Activated CD4-positive, alpha-beta T cell treated with anti-CD3 and anti-CD28 coated beads, Interleukin-2, amount 10 ng/mL, durations not matched to agents 7 days and 5 days (primary cell): ENCODE data around the gene PRH2. TPM values are rescaled to one million over a fixed set of nuclear protein-coding genes. Genes with fewer than 3 reads are reported as not detected.

ENCODE experiments used
- CTCF ChIA-PET: fragments of 350-600 bp; sonication (Branson Sonifier 250); formaldehyde crosslinking; loops from one replicate; lab custom pipeline; 2021; ENCODE audit warnings: antibody characterized with exemption; lab: Charles Lee
- POLR2A ChIA-PET: fragments of 350-600 bp; sonication (Branson Sonifier 250); formaldehyde crosslinking; loops from one replicate; lab custom pipeline; 2021; ENCODE audit warnings: antibody characterized with exemption; lab: Charles Lee
- DNase-seq: peaks from one replicate; pipeline ENCODE4 v3.0.0-alpha.2; 2020
- H3K27ac Mint-ChIP-seq: one replicate; pipeline ENCODE4 v1.8.0; 2021; ENCODE audit warnings: mild to moderate bottlenecking, moderate library complexity, mixed read lengths
- H3K27me3 Mint-ChIP-seq: one replicate; pipeline ENCODE4 v1.8.0; 2021; ENCODE audit warnings: mixed read lengths
- H3K36me3 Mint-ChIP-seq: one replicate; pipeline ENCODE4 v1.8.0; 2021; ENCODE audit warnings: low read depth, mixed read lengths
- H3K4me1 Mint-ChIP-seq: one replicate; pipeline ENCODE4 v1.8.0; 2021; ENCODE audit warnings: mixed read lengths
- H3K4me3 Mint-ChIP-seq: one replicate; pipeline ENCODE4 v1.8.0; 2021; ENCODE audit warnings: mild to moderate bottlenecking, moderate library complexity, mixed read lengths
- H3K9me3 Mint-ChIP-seq: one replicate; pipeline ENCODE4 v1.8.0; 2021; ENCODE audit warnings: mixed read lengths
- total RNA-seq, 2 experiments: library from RNA; stranded (reverse); gene quantifications; one replicate each; pipeline ENCODE4 v1.2.3, GENCODE V29; 2021

Gene PRH2
- total RNA-seq, 2 experiments from 2014 or later, result not detected

DNA sequence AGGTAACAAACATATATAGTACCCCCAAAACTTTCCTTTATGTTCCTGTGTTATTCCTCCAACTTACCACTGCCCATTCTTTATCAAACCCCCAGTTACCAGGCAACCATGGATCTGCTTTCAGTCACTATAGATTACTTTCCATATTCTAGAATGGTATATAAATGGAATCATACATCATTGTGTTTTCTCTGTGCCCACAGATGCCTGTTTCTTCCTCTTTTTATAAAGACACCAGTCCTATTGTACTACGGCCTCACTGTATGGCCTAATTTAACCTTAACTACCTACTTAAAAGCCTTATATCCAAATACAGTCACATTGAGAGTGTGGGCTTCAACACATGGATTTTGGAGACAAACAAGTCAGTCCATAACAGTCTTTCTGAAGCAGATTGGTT lies 7.5 kb downstream of the PRH2 start:
- POLR2A ChIA-PET, result no interaction called here
- CTCF ChIA-PET, result interaction anchor here (0.6 kb wide), 1 partner anchor 257 kb away, joined by 3 read pairs; no protein-coding TSS in a partner anchor
- DNase-seq, result no peak
- Mint-ChIP-seq H3K4me1 (peaks cover 2% of the 10 kb centered on the region), H3K9me3 (no peaks in the 10 kb centered on the region), H3K27me3 (no peaks in the 10 kb centered on the region), H3K4me3 (no peak overlapping the region), H3K27ac (no peak overlapping the region), H3K36me3 (no peaks in the 10 kb centered on the region)

DNA sequence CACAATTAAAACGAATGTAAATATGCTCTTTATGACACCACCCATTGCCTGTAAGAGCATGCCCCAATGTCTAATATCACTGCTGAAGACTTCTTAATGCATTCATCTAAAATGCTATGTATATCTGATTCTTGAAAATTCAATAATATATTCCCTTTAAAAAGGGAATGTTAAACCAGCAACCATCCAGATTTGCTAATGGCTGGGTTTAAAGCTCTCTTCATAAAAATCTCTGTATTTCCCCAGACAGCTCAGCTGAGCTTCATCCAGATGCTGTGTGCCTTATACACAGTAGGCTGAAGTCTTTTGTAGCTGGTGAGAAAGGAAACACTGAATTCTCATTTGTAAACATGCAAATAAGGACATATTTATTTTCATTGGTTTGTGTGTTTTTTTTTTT lies 10.1 kb downstream of the PRH2 start, which contains the start of gene TAS2R14:
Gene TAS2R14, minus strand, starts transcription at position 101 of the 400 bp plus-strand sequence. Its CDS starts 56 bp downstream, at position 45.
- ChIA-PET POLR2A (no interaction called here), CTCF (interaction anchor here (0.6 kb wide), 1 partner anchor 371 kb away, joined by 3 read pairs; no protein-coding TSS in a partner anchor)
- peaks cover 16% of the 10 kb centered on the region for H3K4me1 Mint-ChIP-seq
- no peak within 1 kb of the TSS for H3K27ac Mint-ChIP-seq
- DNase-seq, result no peak
- no peak within 1 kb of the TSS for H3K4me3 Mint-ChIP-seq
- H3K27me3 Mint-ChIP-seq, result no peaks in the 10 kb centered on the region
- no peaks in the 10 kb centered on the region for H3K9me3 Mint-ChIP-seq
- H3K36me3 Mint-ChIP-seq, result no peaks in the 10 kb centered on the region

DNA sequence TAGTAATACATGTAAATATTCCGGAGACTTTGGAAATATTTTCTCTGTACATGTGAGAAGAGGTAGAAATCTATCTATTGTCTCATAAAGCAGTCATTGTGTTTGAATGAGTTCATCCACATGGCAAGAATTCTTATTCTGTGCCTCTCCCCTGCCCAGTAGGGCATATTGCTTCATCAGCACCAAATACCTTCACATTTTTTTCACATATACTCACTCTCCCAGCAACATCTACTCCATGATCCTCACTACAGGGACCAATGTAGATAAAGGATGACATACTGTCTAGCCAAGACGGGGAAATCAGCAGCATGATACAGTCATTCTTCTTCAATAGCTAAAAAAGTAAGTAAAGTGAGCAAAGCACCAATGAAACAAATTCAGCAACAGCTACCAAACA lies 11.4 kb downstream of the PRH2 start:
- no peak overlapping the region for H3K4me3 Mint-ChIP-seq
- ChIA-PET CTCF (no interaction called here), POLR2A (no interaction called here)

DNA sequence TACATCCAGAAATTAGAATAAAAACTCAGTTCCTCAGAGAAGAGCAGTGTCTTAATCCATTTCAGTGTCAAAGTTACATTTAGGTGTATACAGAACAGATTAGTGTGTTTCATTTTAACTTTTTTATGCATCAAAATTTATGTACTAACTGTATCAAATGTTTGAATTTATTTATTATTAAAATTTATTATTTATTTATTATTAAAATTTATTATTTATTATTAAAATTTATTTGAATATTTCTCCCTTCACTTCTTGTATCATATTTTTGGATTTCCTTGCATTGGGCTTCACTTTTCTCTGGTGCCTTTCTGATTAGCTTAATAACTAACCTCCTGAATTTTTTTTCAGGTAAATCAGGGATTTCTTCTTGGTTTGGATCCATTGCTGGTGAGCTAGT lies 12.3 kb downstream of the PRH2 start:
- no peak overlapping the region for H3K27ac Mint-ChIP-seq
- no peaks in the 10 kb centered on the region for H3K27me3 Mint-ChIP-seq
- H3K36me3 Mint-ChIP-seq, result peaks cover 7% of the 10 kb centered on the region
- no peak overlapping the region for H3K4me3 Mint-ChIP-seq
- CTCF ChIA-PET, result no interaction called here
- POLR2A ChIA-PET, result no interaction called here
- DNase-seq, result no peak
- peaks cover 10% of the 10 kb centered on the region for H3K9me3 Mint-ChIP-seq
- H3K4me1 Mint-ChIP-seq, result peaks cover 16% of the 10 kb centered on the region

More for the DNA sequence above, 11.4 kb downstream of the PRH2 start:
- Mint-ChIP-seq H3K27me3 (no peaks in the 10 kb centered on the region), H3K27ac (no peak overlapping the region), H3K4me1 (peaks cover 16% of the 10 kb centered on the region), H3K36me3 (peaks cover 4% of the 10 kb centered on the region), H3K9me3 (peaks cover 6% of the 10 kb centered on the region)
- no peak for DNase-seq

DNA sequence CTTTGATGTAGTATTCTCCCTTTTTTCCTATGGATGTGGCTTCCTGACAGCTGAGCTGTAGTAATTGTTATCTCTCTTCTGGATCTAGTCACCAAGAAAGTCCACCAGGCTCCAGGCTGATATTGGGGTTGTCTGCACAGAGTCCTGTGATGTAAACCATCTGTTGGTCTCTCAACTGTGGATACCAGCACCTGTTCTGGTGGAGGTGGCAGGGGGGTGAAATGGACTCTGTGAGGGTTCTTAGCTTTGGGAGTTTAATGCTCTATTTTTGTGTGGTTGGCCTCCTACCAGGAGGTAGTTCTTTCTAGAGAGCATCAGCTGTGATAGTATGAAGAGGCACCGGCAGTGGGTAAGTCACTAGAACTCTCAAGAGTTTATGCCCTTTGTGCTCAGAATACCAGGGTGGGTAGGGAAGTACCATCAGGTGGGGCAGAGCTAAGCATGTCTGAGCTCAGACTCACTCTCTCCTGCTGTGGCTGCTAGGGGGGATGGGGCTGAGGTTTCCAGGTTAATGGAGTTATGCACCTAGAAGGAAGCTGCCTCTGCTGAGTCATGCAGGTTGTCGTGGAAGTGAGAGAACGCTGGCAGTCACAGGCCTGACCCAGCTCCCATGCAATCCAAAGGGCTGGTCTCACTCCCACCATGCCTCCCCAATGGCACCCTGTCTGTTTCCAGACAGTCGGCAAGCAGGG lies 13.0 kb downstream of the PRH2 start:
- no peak overlapping the region for H3K4me3 Mint-ChIP-seq
- no peak for DNase-seq
- H3K27ac Mint-ChIP-seq, result no peak overlapping the region
- peaks cover 15% of the 10 kb centered on the region for H3K9me3 Mint-ChIP-seq
- H3K27me3 Mint-ChIP-seq, result no peaks in the 10 kb centered on the region
- peaks cover 16% of the 10 kb centered on the region for H3K4me1 Mint-ChIP-seq
- ChIA-PET POLR2A (no interaction called here), CTCF (interaction anchor here (0.6 kb wide), 1 partner anchor 274 kb away, joined by 3 read pairs; no protein-coding TSS in a partner anchor)
- H3K36me3 Mint-ChIP-seq, result peaks cover 12% of the 10 kb centered on the region

DNA sequence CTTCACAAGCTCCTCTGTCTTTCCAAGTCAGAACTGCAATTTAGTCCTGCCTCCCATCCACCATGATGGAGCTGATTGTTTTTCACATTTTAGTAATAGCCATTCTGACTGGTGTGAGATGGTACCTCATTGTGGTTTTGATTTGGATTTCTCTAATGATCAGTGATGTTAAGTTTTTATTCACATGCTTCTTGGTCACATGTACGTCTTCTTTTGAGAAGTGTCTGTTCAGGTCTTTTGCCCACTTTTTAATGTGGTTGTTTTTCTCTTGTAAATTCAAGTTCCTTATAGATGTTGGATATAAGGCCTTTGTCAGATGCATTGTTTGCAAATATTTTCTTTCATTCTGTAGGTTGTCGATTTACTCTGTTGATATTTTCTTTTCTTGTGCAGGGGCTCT lies 14.1 kb downstream of the PRH2 start:
- H3K27me3 Mint-ChIP-seq, result no peaks in the 10 kb centered on the region
- no peak overlapping the region for H3K27ac Mint-ChIP-seq
- ChIA-PET POLR2A (no interaction called here), CTCF (interaction anchor here (0.6 kb wide), 1 partner anchor 222 kb away, joined by 3 read pairs; no protein-coding TSS in a partner anchor)
- H3K36me3 Mint-ChIP-seq, result peaks cover 19% of the 10 kb centered on the region
- no peak for DNase-seq
- no peak overlapping the region for H3K4me3 Mint-ChIP-seq
- peaks cover 24% of the 10 kb centered on the region for H3K9me3 Mint-ChIP-seq
- H3K4me1 Mint-ChIP-seq, result peaks cover 16% of the 10 kb centered on the region

DNA sequence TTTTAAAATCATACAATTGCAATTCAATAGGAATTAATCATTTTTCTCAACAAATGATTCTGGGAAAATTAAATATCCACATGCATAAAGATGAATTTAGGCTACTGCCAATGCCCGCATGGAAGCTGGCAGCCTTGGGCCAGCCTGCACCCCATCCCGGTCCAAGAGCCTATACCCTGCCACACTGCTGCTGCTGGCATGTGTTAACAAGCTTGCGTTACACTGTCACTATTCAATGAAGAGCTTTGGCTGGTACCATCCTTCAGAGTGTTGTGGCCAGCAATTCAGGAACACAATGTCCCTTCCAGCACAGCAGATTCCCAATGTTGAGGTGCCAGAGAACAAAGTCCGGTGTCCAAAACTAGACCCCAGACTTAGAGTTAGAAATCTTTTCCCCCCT lies 23.6 kb downstream of the PRH2 start:
- ChIA-PET POLR2A (no interaction called here), CTCF (no interaction called here)
- H3K27me3 Mint-ChIP-seq, result no peaks in the 10 kb centered on the region

DNA sequence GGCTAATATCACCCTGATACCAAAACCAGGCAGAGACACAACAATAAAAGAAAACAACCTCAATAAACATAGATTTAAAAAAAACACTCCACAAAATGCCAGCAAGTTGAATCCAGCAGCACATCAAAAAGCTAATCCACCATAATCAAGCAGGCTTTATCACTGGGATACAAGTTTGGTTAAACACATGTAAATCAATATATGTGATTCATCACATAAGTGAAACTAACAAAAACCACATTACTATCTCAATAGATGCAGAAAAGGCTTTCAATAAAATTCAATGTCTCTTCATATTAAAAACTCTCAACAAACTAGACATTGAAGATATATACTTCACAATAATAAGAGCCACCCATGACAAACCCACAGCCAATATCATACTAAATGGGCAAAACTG lies 27.0 kb downstream of the PRH2 start:
- Mint-ChIP-seq H3K9me3 (peaks cover 20% of the 10 kb centered on the region), H3K4me1 (peaks cover 46% of the 10 kb centered on the region), H3K27me3 (no peaks in the 10 kb centered on the region), H3K27ac (no peak overlapping the region), H3K36me3 (peaks cover 45% of the 10 kb centered on the region), H3K4me3 (no peak overlapping the region)
- CTCF ChIA-PET, result no interaction called here
- POLR2A ChIA-PET, result no interaction called here
- no peak for DNase-seq

More for the DNA sequence above, 23.6 kb downstream of the PRH2 start:
- Mint-ChIP-seq H3K9me3 (peaks cover 30% of the 10 kb centered on the region), H3K4me1 (peaks cover 25% of the 10 kb centered on the region), H3K36me3 (peaks cover 46% of the 10 kb centered on the region), H3K4me3 (no peak overlapping the region), H3K27ac (no peak overlapping the region)
- no peak for DNase-seq

DNA sequence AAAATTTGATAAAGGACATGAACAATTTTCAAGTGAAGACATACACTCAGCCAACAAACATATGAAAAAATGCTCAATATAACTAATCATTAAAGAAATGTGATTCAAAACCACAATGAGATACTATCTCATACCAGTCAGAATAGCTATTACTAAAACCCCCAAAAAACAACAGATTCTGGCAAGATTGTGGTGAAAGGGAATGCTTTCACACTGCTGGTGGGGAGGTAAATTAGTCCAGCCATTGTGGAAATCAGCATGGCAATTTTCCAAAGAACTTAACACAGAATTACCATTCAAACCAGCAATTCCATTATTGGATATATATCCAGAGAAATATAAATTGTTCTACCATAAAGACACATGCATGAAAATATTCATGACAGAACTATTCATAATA lies 28.7 kb downstream of the PRH2 start:
- peaks cover 47% of the 10 kb centered on the region for H3K36me3 Mint-ChIP-seq
- peaks cover 54% of the 10 kb centered on the region for H3K4me1 Mint-ChIP-seq
- peaks cover 20% of the 10 kb centered on the region for H3K9me3 Mint-ChIP-seq
- no peak for DNase-seq
- H3K4me3 Mint-ChIP-seq, result no peak overlapping the region
- H3K27me3 Mint-ChIP-seq, result no peaks in the 10 kb centered on the region
- ChIA-PET POLR2A (no interaction called here), CTCF (no interaction called here)
- H3K27ac Mint-ChIP-seq, result no peak overlapping the region

DNA sequence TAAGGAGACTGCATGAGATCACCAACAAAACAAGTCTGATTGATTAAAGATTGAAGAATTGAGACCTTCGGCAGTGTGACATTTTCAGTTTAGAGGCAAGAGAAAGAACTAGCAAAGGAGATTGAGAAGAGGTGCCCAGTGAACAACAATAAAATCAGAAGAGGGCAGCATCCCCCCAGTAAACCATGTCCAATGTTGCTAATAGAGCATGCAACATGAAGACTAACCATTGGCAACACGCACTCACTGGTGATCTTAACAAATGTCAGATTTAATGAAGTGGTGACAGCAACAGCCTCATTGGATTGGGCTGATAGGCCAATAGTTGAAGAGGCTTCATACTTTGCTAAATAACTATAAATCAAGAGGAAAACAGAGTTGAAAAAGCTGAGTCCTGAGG lies 30.8 kb downstream of the PRH2 start:
- CTCF ChIA-PET, result no interaction called here
- Mint-ChIP-seq H3K4me3 (no peak overlapping the region), H3K27me3 (no peaks in the 10 kb centered on the region), H3K4me1 (peaks cover 40% of the 10 kb centered on the region), H3K27ac (peak overlapping the region; percentile 70), H3K9me3 (peaks cover 15% of the 10 kb centered on the region), H3K36me3 (peaks cover 32% of the 10 kb centered on the region)
- no peak for DNase-seq
- POLR2A ChIA-PET, result no interaction called here

DNA sequence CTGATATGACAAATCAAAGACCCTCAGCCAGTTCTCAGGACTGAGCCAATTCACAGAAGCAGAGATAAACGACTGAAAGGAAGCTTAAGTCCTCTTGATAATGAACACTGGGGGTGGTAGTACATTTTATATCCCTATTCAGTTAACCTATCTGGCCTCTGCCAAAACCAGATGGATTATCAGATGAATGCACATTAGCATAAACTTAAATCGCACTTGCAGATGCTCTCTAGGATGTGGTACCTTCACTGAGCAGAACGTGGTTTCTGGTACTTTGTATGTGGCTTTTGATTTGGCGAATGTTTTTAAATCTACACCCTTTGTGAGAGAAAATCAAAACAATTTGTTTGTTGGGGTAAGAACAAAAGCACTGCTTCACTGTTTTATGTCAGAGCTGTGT lies 31.2 kb downstream of the PRH2 start:
- peak overlapping the region; percentile 70 for H3K27ac Mint-ChIP-seq
- H3K4me1 Mint-ChIP-seq, result peaks cover 40% of the 10 kb centered on the region
- peaks cover 12% of the 10 kb centered on the region for H3K9me3 Mint-ChIP-seq
- DNase-seq, result peak; percentile 61
- no peaks in the 10 kb centered on the region for H3K27me3 Mint-ChIP-seq
- peaks cover 29% of the 10 kb centered on the region for H3K36me3 Mint-ChIP-seq
- CTCF ChIA-PET, result no interaction called here
- POLR2A ChIA-PET, result no interaction called here
- H3K4me3 Mint-ChIP-seq, result no peak overlapping the region

DNA sequence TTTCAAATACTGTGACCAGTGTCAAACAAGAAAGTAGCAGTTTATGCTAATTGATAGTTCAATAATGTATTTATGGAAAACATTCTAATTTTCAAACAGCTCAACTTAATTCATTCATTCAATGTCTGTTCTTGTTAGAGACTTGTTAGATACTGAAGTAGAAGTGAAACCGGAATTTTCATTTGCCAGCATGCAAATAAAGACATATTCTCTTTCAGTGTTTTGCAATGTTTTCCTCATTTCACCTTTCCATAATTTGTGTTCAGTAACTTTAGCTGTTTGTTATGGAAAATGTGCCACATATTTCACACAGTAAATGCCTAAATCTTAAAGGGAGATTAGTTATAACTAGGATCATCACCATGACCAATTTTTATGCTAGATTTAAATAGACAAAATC lies 36.4 kb downstream of the PRH2 start:
- no peak for DNase-seq
- no peak overlapping the region for H3K4me3 Mint-ChIP-seq
- H3K9me3 Mint-ChIP-seq, result no peaks in the 10 kb centered on the region
- H3K27ac Mint-ChIP-seq, result no peak overlapping the region
- H3K27me3 Mint-ChIP-seq, result no peaks in the 10 kb centered on the region
- ChIA-PET POLR2A (no interaction called here), CTCF (no interaction called here)
- H3K36me3 Mint-ChIP-seq, result peaks cover 10% of the 10 kb centered on the region
- H3K4me1 Mint-ChIP-seq, result peaks cover 15% of the 10 kb centered on the region

DNA sequence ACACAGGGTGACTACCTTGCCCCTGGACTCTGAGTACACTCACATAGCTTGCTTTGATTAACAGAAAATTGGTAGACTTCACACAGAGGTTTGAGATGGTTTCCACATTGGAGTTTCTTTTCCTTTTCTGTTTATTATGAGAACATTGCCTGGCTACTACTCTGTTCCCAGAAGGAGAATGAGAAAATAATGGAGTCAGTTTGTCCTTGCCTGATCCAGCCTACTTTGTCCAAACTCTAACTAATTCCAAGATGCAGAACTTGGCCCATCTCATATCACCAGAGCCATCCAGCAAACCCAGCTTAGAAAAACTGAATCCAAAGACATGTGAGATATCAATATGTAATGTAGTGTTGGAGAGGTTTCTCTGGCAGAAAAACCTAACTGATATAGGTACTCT lies 37.3 kb downstream of the PRH2 start:
- H3K9me3 Mint-ChIP-seq, result no peaks in the 10 kb centered on the region
- no peak overlapping the region for H3K27ac Mint-ChIP-seq
- ChIA-PET CTCF (no interaction called here), POLR2A (no interaction called here)
- H3K27me3 Mint-ChIP-seq, result no peaks in the 10 kb centered on the region
- H3K4me3 Mint-ChIP-seq, result no peak overlapping the region
- peaks cover 6% of the 10 kb centered on the region for H3K36me3 Mint-ChIP-seq
- no peak for DNase-seq
- H3K4me1 Mint-ChIP-seq, result peaks cover 8% of the 10 kb centered on the region
